ENCODE results near the gene RUNDC3A.

The RUNDC3A gene

GRCh38 chr17:44283344-44284023, 24.9 kb upstream of the RUNDC3A start:
- DNase-seq (ENCODE audit: low read depth in 2 of 2): no peak

GRCh38 chr17:44284024-44284400, 24.4 kb upstream of the RUNDC3A start:
- no peak for DNase-seq (ENCODE audit: low read depth in 2 of 2)

GRCh38 chr17:44287651-44288050, 20.8 kb upstream of the RUNDC3A start:
- DNase-seq (ENCODE audit: low read depth in 2 of 2): no peak

- DNase-seq (ENCODE audit: low read depth in 2 of 2): no peak
Observed at GRCh38 chr17:44293509-44294226, 14.7 kb upstream of the RUNDC3A start.

GRCh38 chr17:44297975-44298374, 10.4 kb upstream of the RUNDC3A start:
- DNase-seq (ENCODE audit: low read depth in 2 of 2): no peak

- DNase-seq (ENCODE audit: low read depth in 2 of 2): no peak
Observed at GRCh38 chr17:44304651-44305050, 3.8 kb upstream of the RUNDC3A start.

- no peak for DNase-seq (ENCODE audit: low read depth in 2 of 2)
Observed at GRCh38 chr17:44307387-44308186, 814 bp upstream of the RUNDC3A start.

- DNase-seq (ENCODE audit: low read depth in 2 of 2): no peak
Observed at GRCh38 chr17:44308865-44309264, 464 bp downstream of the RUNDC3A start.

- DNase-seq (ENCODE audit: low read depth in 2 of 2): no peak
Observed at GRCh38 chr17:44309472-44309871, 1.1 kb downstream of the RUNDC3A start.

GRCh38 chr17:44310188-44310587, 1.8 kb downstream of the RUNDC3A start:
- DNase-seq (ENCODE audit: low read depth in 2 of 2): no peak

GRCh38 chr17:44310609-44311376, 2.4 kb downstream of the RUNDC3A start:
- no peak for DNase-seq (ENCODE audit: low read depth in 2 of 2)

- DNase-seq (ENCODE audit: low read depth in 2 of 2): no peak
Observed at GRCh38 chr17:44311562-44312181, 3.3 kb downstream of the RUNDC3A start.

GRCh38 chr17:44312396-44313104, 4.1 kb downstream of the RUNDC3A start:
- no peak for DNase-seq (ENCODE audit: low read depth in 2 of 2)

GRCh38 chr17:44314031-44314430, 5.6 kb downstream of the RUNDC3A start:
- no peak for DNase-seq (ENCODE audit: low read depth in 2 of 2)

GRCh38 chr17:44314524-44314868, 6.1 kb downstream of the RUNDC3A start:
- no peak for DNase-seq (ENCODE audit: low read depth in 2 of 2)

GRCh38 chr17:44314869-44315661, 6.7 kb downstream of the RUNDC3A start:
- peak; percentile 47 to 52 for DNase-seq (ENCODE audit: low read depth in 2 of 2)

GRCh38 chr17:44315760-44316731, 7.6 kb downstream of the RUNDC3A start:
- DNase-seq (ENCODE audit: low read depth in 2 of 2): no peak

- DNase-seq (ENCODE audit: low read depth in 2 of 2): no peak
Observed at GRCh38 chr17:44317545-44317944, 9.1 kb downstream of the RUNDC3A start.

All from stimulated activated CD4-positive, alpha-beta T cell treated with anti-CD3 and anti-CD28 coated beads, Interleukin-4, amount 100 ng/mL, for 48 hours (primary cell).